H1 (cell line): ENCODE data around the gene PRIMA1. TPM values are rescaled to one million over a fixed set of nuclear protein-coding genes. Genes with fewer than 3 reads are reported as not detected.

Experiments
- CTCF ChIA-PET: fragments of 300-600 bp; sonication (Branson Sonifier 250); formaldehyde crosslinking; loops from one replicate; lab custom pipeline; 2021; ENCODE audit not compliant: partially characterized antibody; lab: Charles Lee
- POLR2A ChIA-PET: fragments of 300-600 bp; sonication (Branson Sonifier 250); formaldehyde crosslinking; loops from one replicate; lab custom pipeline; 2021; ENCODE audit warnings: inconsistent platforms; ENCODE audit not compliant: partially characterized antibody; lab: Charles Lee
- DNase-seq, 2 experiments: peaks; one replicate each; pipeline versions ENCODE4 v3.0.0 to v3.0.0-alpha.2; 2010 to 2022; ENCODE audit warnings: low spot score in 2 of 2, low read depth in 1 of 2, mixed read lengths in 1 of 2
- FAIRE-seq: peaks from 2 replicates; lab custom pipeline; 2011; peaks lifted over from hg19 to GRCh38; lab: Jason Lieb, UNC
- H2AFZ ChIP-seq: 2 replicates; pipeline ENCODE4 v1.8.1; 2012; ENCODE audit warnings: low read length, inconsistent platforms
- H2AK5ac ChIP-seq: 2 replicates; pipeline ENCODE4 v1.6.1; 2013; ENCODE audit warnings: low read depth, low read length
- H2BK120ac ChIP-seq: replicated peaks from 2 replicates; pipeline ENCODE3; 2013; ENCODE audit warnings: low read depth, low read length, inconsistent platforms
- H2BK12ac ChIP-seq: 2 replicates; pipeline ENCODE4 v1.6.1; 2013; ENCODE audit warnings: low read depth, low read length
- H2BK15ac ChIP-seq: 2 replicates; pipeline ENCODE4 v1.6.1; 2013; ENCODE audit warnings: low read length
- H2BK20ac ChIP-seq: 2 replicates; pipeline ENCODE4 v1.6.1; 2013; ENCODE audit warnings: low read length
- H2BK5ac ChIP-seq: 2 replicates; pipeline ENCODE4 v1.6.1; 2013; ENCODE audit warnings: low read depth, low read length
- H3K14ac ChIP-seq: 2 replicates; pipeline ENCODE4 v1.6.1; 2013; ENCODE audit warnings: inconsistent platforms; ENCODE audit not compliant: insufficient read length
- H3K18ac ChIP-seq: 2 replicates; pipeline ENCODE4 v1.6.1; 2013; ENCODE audit warnings: low read length; ENCODE audit errors: extremely low read depth
- H3K23ac ChIP-seq: 2 replicates; pipeline ENCODE4 v1.6.1; 2013; ENCODE audit warnings: inconsistent platforms; ENCODE audit not compliant: insufficient read length
- H3K23me2 ChIP-seq: 2 replicates; pipeline ENCODE4 v1.6.1; 2013; ENCODE audit warnings: low read depth, low read length
- H3K27ac ChIP-seq: 2 replicates; pipeline ENCODE4 v1.6.1; 2011; ENCODE audit warnings: low read depth, low read length, inconsistent platforms
- H3K27me3 ChIP-seq, 4 experiments: replicated peaks in 1 of 4; 1 replicate in 1 of 4; 2 replicates in 3 of 4; pipeline versions ENCODE4 v1.6.1 to v1.8.1; 2011 to 2013; ENCODE audit warnings: low read length in 3 of 4, mild to moderate bottlenecking in 3 of 4, inconsistent platforms in 2 of 4, mixed read lengths in 2 of 4, moderate library complexity in 1 of 4; ENCODE audit not compliant: control insufficient read depth in 3 of 4, insufficient read depth in 3 of 4; ENCODE audit errors: extremely low read depth in 1 of 4
- H3K36me3 ChIP-seq, 4 experiments: 2 replicates each; pipeline versions ENCODE4 v1.6.1 to v1.8.1; 2011 to 2013; ENCODE audit warnings: mild to moderate bottlenecking in 4 of 4, low read length in 3 of 4, moderate library complexity in 2 of 4, control low read depth in 1 of 4, inconsistent platforms in 1 of 4; ENCODE audit not compliant: insufficient read depth in 4 of 4, control insufficient read depth in 2 of 4
- H3K4ac ChIP-seq: replicated peaks from 2 replicates; pipeline ENCODE3; 2013; ENCODE audit warnings: low read length, low read depth, mixed read lengths, inconsistent platforms; ENCODE audit not compliant: insufficient read length
- H3K4me1 ChIP-seq, 4 experiments: replicated peaks in 1 of 4; 1 replicate in 1 of 4; 2 replicates in 3 of 4; pipeline versions ENCODE4 v1.6.1 to v1.8.1; 2011 to 2013; ENCODE audit warnings: low read length in 3 of 4, inconsistent platforms in 2 of 4, mixed read lengths in 1 of 4; ENCODE audit not compliant: insufficient read depth in 4 of 4, control insufficient read depth in 3 of 4
- H3K4me2 ChIP-seq, 2 experiments: 2 replicates each; pipeline versions ENCODE4 v1.6.1 to v1.8.1; 2011 to 2013; ENCODE audit warnings: low read depth in 2 of 2, low read length in 2 of 2, control low read depth in 1 of 2, inconsistent platforms in 1 of 2, mild to moderate bottlenecking in 1 of 2; ENCODE audit not compliant: insufficient read depth in 1 of 2
- H3K4me3 ChIP-seq, 4 experiments: fragments of 200-600, 300-600 bp in 1 of 4; sonication (generic), shearing (Covaris generic), sonication (Bioruptor Twin) in 1 of 4; 2 replicates each; pipeline versions ENCODE4 v1.5.1 to v1.8.1; 2011 to 2016; ENCODE audit warnings: low read length in 4 of 4, low read depth in 3 of 4, control low read depth in 2 of 4, inconsistent platforms in 2 of 4, mild to moderate bottlenecking in 2 of 4, mixed read lengths in 1 of 4, moderate library complexity in 1 of 4; ENCODE audit not compliant: insufficient read depth in 2 of 4; ENCODE audit errors: extremely low read depth in 1 of 4
- H3K56ac ChIP-seq: replicated peaks from 2 replicates; pipeline ENCODE3; 2013; ENCODE audit warnings: low read depth, mild to moderate bottlenecking, mixed read lengths, low read length, inconsistent platforms; ENCODE audit not compliant: insufficient read length
- H3K79me1 ChIP-seq: 2 replicates; pipeline ENCODE4 v1.6.1; 2013; ENCODE audit warnings: low read depth, low read length, control low read depth
- H3K79me2 ChIP-seq, 2 experiments: 2 replicates each; pipeline versions ENCODE4 v1.6.1 to v1.8.1; 2012 to 2013; ENCODE audit warnings: low read length in 2 of 2, mild to moderate bottlenecking in 2 of 2, inconsistent platforms in 1 of 2; ENCODE audit not compliant: insufficient read depth in 2 of 2, control insufficient read depth in 1 of 2
- H3K9ac ChIP-seq, 4 experiments: replicated peaks in 1 of 4; 1 replicate in 1 of 4; 2 replicates in 3 of 4; pipeline versions ENCODE4 v1.6.1 to v1.8.1; 2011 to 2013; ENCODE audit warnings: low read depth in 3 of 4, low read length in 3 of 4, control low read depth in 2 of 4, mild to moderate bottlenecking in 2 of 4, moderate library complexity in 2 of 4, inconsistent platforms in 1 of 4; ENCODE audit errors: extremely low read depth in 1 of 4
- H3K9me3 ChIP-seq, 2 experiments: 2 replicates each; pipeline versions ENCODE4 v1.6.1 to v1.8.1; 2012 to 2013; ENCODE audit warnings: mild to moderate bottlenecking in 2 of 2, moderate library complexity in 2 of 2, control low read depth in 1 of 2, inconsistent platforms in 1 of 2, low read depth in 1 of 2, low read length in 1 of 2, mixed read lengths in 1 of 2; ENCODE audit not compliant: insufficient read depth in 2 of 2
- H4K20me1 ChIP-seq, 2 experiments: replicated peaks in 1 of 2; 2 replicates each; pipeline versions ENCODE3 to v1.8.1; 2011 to 2013; ENCODE audit warnings: inconsistent platforms in 2 of 2, low read length in 2 of 2, mild to moderate bottlenecking in 1 of 2; ENCODE audit not compliant: insufficient read depth in 2 of 2, control insufficient read depth in 1 of 2
- H4K5ac ChIP-seq: 2 replicates; pipeline ENCODE4 v1.6.1; 2013; ENCODE audit warnings: low read length, low read depth, mixed read lengths, inconsistent platforms; ENCODE audit not compliant: insufficient read length
- H4K8ac ChIP-seq: 2 replicates; pipeline ENCODE4 v1.8.0; 2013; ENCODE audit warnings: mild to moderate bottlenecking, moderate library complexity, low read length, inconsistent platforms; ENCODE audit not compliant: insufficient read depth; ENCODE audit errors: extremely low read depth
- H4K91ac ChIP-seq: replicated peaks from 2 replicates; pipeline ENCODE3; 2013; ENCODE audit warnings: low read length, mixed read lengths, inconsistent platforms; ENCODE audit not compliant: insufficient read length
- SP2 ChIP-seq: IDR thresholded peaks from 2 replicates; pipeline ENCODE4 v1.6.1; 2012; ENCODE audit warnings: mild to moderate bottlenecking, low read length, inconsistent platforms
- WGBS, 2 experiments: shearing (Covaris generic) in 1 of 2; methylation state at CpG; one replicate each; pipeline versions ENCODE4 v1.1.6 to v1.1.7; 2013 to 2015; ENCODE audit warnings: low lambda C conversion rate in 2 of 2, mixed read lengths in 2 of 2, inconsistent platforms in 1 of 2, low coverage in 1 of 2, missing lambda C conversion rate in 1 of 2; ENCODE audit not compliant: insufficient replicate concordance in 2 of 2, insufficient coverage in 1 of 2, insufficient read length in 1 of 2; ENCODE audit errors: extremely low coverage in 1 of 2, missing lambda C conversion rate in 1 of 2; 5-methylcytosine and 5-hydroxymethylcytosine counted together
- polyA plus RNA-seq, 7 experiments: library from polyadenylated mRNA; depleted of rRNA in 3 of 7; stranded (reverse) in 5 of 7; unstranded in 2 of 7; fragments of >200 nt in 5 of 7; fragments of 200-250 nt in 2 of 7; gene quantifications; 1 replicate in 5 of 7; 2 replicates in 1 of 7; 4 replicates in 1 of 7; pipeline versions ENCODE4 v1.2.1 to v1.2.3, GENCODE V29; 2011 to 2013; ENCODE audit warnings: missing spikeins in 2 of 7, mixed read lengths in 2 of 7
- total RNA-seq: library from RNA; stranded (reverse); fragmentation: NEBNext Ultra II Directional; extraction: Animal tissue kit (Norgen Biotek cat#: 25700); gene quantifications from 2 replicates; pipeline ENCODE4 v1.2.1, GENCODE V29; 2021
- TF ChIP-seq, protein P1 (sequence below): IDR thresholded peaks from 2 replicates; pipeline ENCODE4 v1.6.1; 2012; ENCODE audit warnings: inconsistent platforms

The PRIMA1 gene
- total and polyA plus RNA-seq, 2 of the 8 experiments (the other 6 are each of a cell fraction or from before 2014, with no cell fraction given), result 2.8 to 4.5 TPM

DNA sequence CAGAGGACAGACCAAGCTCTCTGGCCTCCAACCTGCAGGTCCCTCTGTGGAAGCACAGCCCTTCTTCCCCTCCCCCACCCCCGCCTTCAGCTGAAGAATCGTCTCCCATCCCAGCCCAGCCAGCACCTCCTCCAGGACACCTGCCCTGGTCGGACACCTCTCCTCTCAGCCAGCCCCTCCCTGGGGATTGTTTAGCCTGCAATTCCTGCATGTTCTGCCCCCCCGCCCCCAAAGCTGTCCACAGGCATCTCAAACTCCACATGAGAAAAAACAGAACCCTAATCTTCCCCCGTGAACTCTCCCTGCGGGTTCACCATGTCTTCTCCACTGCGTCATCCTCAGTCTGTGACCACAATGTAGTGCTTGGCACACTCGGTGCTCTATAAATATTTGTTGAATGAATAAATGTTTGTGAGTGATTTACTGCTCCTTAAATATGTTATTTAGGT, 24.1 kb downstream of the PRIMA1 start:
- no peaks in the 10 kb centered on the region for H3K36me3 ChIP-seq
- no peak overlapping the region for H2BK120ac ChIP-seq
- no peaks in the 10 kb centered on the region; a peak in 1 of 7 replicates for H3K4me1 ChIP-seq
- no peaks in the 10 kb centered on the region for H3K27me3 ChIP-seq
- no peaks in the 10 kb centered on the region for H3K23me2 ChIP-seq
- H3K56ac ChIP-seq, result no peak overlapping the region
- H3K79me2 ChIP-seq, result no peaks in the 10 kb centered on the region
- H2BK12ac ChIP-seq, result no peak overlapping the region
- peaks cover 3% of the 10 kb centered on the region; the same call in 1 of the 2 replicates for H3K79me1 ChIP-seq
- FAIRE-seq, result no peak
- no peak overlapping the region for H4K8ac ChIP-seq
- H2AFZ ChIP-seq, result no peak overlapping the region
- H4K91ac ChIP-seq, result no peak overlapping the region
- 83% methylated on average over 5 of the region's 8 CpGs; no CpG with 5 or more reads in 1 of the 2 experiments for WGBS, 2 experiments
- H3K14ac ChIP-seq, result no peak overlapping the region
- no peak overlapping the region for H3K27ac ChIP-seq
- no peak overlapping the region for H3K18ac ChIP-seq
- H2BK20ac ChIP-seq, result no peak overlapping the region
- no peak overlapping the region for H3K4ac ChIP-seq
- H3K23ac ChIP-seq, result no peak overlapping the region
- no peaks in the 10 kb centered on the region for H3K9me3 ChIP-seq
- H2AK5ac ChIP-seq, result no peak overlapping the region
- H2BK15ac ChIP-seq, result no peak overlapping the region
- H3K9ac ChIP-seq, result no peak overlapping the region
- H3K4me2 ChIP-seq, result no peak overlapping the region
- ChIA-PET POLR2A (no interaction called here), CTCF (interaction anchor here (1.2 to 1.5 kb wide), 3 partner anchors 10 to 40 kb away, joined by 3 to 6 read pairs (median 3); no protein-coding TSS in a partner anchor)
- no peak for DNase-seq
- H2BK5ac ChIP-seq, result no peak overlapping the region
- no peaks in the 10 kb centered on the region for H4K20me1 ChIP-seq
- no peak overlapping the region for H4K5ac ChIP-seq
- H3K4me3 ChIP-seq, result no peak overlapping the region
- TF ChIP-seq, protein P1, sequence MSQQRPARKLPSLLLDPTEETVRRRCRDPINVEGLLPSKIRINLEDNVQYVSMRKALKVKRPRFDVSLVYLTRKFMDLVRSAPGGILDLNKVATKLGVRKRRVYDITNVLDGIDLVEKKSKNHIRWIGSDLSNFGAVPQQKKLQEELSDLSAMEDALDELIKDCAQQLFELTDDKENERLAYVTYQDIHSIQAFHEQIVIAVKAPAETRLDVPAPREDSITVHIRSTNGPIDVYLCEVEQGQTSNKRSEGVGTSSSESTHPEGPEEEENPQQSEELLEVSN, result no peak
- no peak for TF ChIP-seq SP2
